C4-2B (cell line): Measurements from ENCODE around the gene TANC1.

ENCODE experiments used
- H3K27ac ChIP-seq: fragments of 450-650 bp; 2 replicates; pipeline ENCODE4 v1.5.1; 2017
- CTCF ChIP-seq: fragments of 450-650 bp; conservative IDR thresholded peaks from 2 replicates; pipeline ENCODE4 v1.5.1; 2017; ENCODE audit warnings: mild to moderate bottlenecking
- ZFX ChIP-seq: fragments of 450-650 bp; IDR thresholded peaks from 2 replicates; pipeline ENCODE4 v1.6.1; 2017

TANC1 gene

GRCh38 chr2:159230145-159230877 is 261.9 kb downstream of the TANC1 start:
- no peak overlapping the region for H3K27ac ChIP-seq

GRCh38 chr2:159232456-159233170 is 264.2 kb downstream of the TANC1 start:
- no peak overlapping the region for H3K27ac ChIP-seq
- no peak for TF ChIP-seq ZFX
- no peak for TF ChIP-seq CTCF

More at GRCh38 chr2:159230145-159230877, 261.9 kb downstream of the TANC1 start:
- TF ChIP-seq ZFX (no peak), CTCF (no peak)

- no peak overlapping the region for H3K27ac ChIP-seq
- no peak for TF ChIP-seq ZFX
- no peak for TF ChIP-seq CTCF
These were observed 266.4 kb downstream of the TANC1 start for GRCh38 chr2:159234868-159235267.

- no peak for TF ChIP-seq CTCF
- TF ChIP-seq ZFX, result no peak
These were observed 275.1 kb downstream of the TANC1 start for GRCh38 chr2:159243529-159243928.

GRCh38 chr2:159246325-159246988 is 278.0 kb downstream of the TANC1 start:
- no peak overlapping the region for H3K27ac ChIP-seq
- no peak for TF ChIP-seq ZFX
- no peak for TF ChIP-seq CTCF

More at GRCh38 chr2:159243529-159243928, 275.1 kb downstream of the TANC1 start:
- H3K27ac ChIP-seq, result no peak overlapping the region

GRCh38 chr2:159249990-159250715 is 281.7 kb downstream of the TANC1 start:
- peak overlapping the region; percentile 51 for H3K27ac ChIP-seq

More at GRCh38 chr2:159249990-159250715, 281.7 kb downstream of the TANC1 start:
- TF ChIP-seq ZFX (no peak), CTCF (no peak; the same call in 1 of the 2 replicates)
